IPS-18a (cell line): Measurements from ENCODE around the gene CYP20A1.
"Not testable (repeated sequence)": the region's sequence is repeated elsewhere in the genome, so short reads cannot be mapped to it uniquely, and the experiment has no call there.

ENCODE experiments used
- H3K27ac ChIP-seq: one replicate; pipeline ENCODE4 v1.5.1; 2013; ENCODE audit warnings: low read length
- H3K27me3 ChIP-seq: one replicate; pipeline ENCODE4 v1.6.1; 2013; ENCODE audit warnings: mild to moderate bottlenecking, low read length; ENCODE audit not compliant: control insufficient read depth, insufficient read depth
- H3K36me3 ChIP-seq: one replicate; pipeline ENCODE4 v1.6.1; 2013; ENCODE audit warnings: low read depth, low read length; ENCODE audit not compliant: control insufficient read depth
- H3K4me1 ChIP-seq: one replicate; pipeline ENCODE4 v1.6.1; 2013; ENCODE audit warnings: low read depth, low read length; ENCODE audit not compliant: control insufficient read depth
- H3K4me3 ChIP-seq: one replicate; pipeline ENCODE4 v1.5.1; 2013; ENCODE audit warnings: low read length
- H3K9ac ChIP-seq: one replicate; pipeline ENCODE4 v1.6.1; 2013; ENCODE audit warnings: mild to moderate bottlenecking, low read length, moderate library complexity
- H3K9me3 ChIP-seq: one replicate; pipeline ENCODE4 v1.6.1; 2013; ENCODE audit warnings: low read depth, low read length; ENCODE audit not compliant: control insufficient read depth

CYP20A1 gene

GRCh38 chr2:203237346-203238238, 1.2 kb upstream of the CYP20A1 start:
- no peaks in the 10 kb centered on the region for H3K27me3 ChIP-seq
- no peak overlapping the region for H3K9ac ChIP-seq
- H3K9me3 ChIP-seq, result no peaks in the 10 kb centered on the region
- no peaks in the 10 kb centered on the region for H3K36me3 ChIP-seq
- H3K4me1 ChIP-seq, result peaks cover 7% of the 10 kb centered on the region
- no peak overlapping the region for H3K27ac ChIP-seq
- H3K4me3 ChIP-seq, result peak overlapping the region; percentile 96

GRCh38 chr2:203238292-203238703, 520 bp upstream of the CYP20A1 start:
- Histone ChIP-seq H3K27me3 (no peaks in the 10 kb centered on the region), H3K36me3 (no peaks in the 10 kb centered on the region), H3K4me3 (peak overlapping the region; percentile 96), H3K9me3 (no peaks in the 10 kb centered on the region), H3K9ac (peak overlapping the region; percentile 93), H3K4me1 (peaks cover 7% of the 10 kb centered on the region), H3K27ac (no peak overlapping the region)

- no peak overlapping the region for H3K27ac ChIP-seq
- peaks cover 7% of the 10 kb centered on the region for H3K4me1 ChIP-seq
- no peaks in the 10 kb centered on the region for H3K36me3 ChIP-seq
- peak overlapping the region; percentile 96 for H3K4me3 ChIP-seq
- no peaks in the 10 kb centered on the region for H3K9me3 ChIP-seq
- no peaks in the 10 kb centered on the region for H3K27me3 ChIP-seq
- peak overlapping the region; percentile 93 for H3K9ac ChIP-seq
Measured at GRCh38 chr2:203240491-203240890, 1.7 kb downstream of the CYP20A1 start.

GRCh38 chr2:203242518-203242917, 3.7 kb downstream of the CYP20A1 start:
- no peaks in the 10 kb centered on the region for H3K9me3 ChIP-seq
- H3K27me3 ChIP-seq, result no peaks in the 10 kb centered on the region
- peaks cover 7% of the 10 kb centered on the region for H3K4me1 ChIP-seq
- H3K4me3 ChIP-seq, result no peak overlapping the region
- H3K9ac ChIP-seq, result no peak overlapping the region
- H3K27ac ChIP-seq, result no peak overlapping the region
- no peaks in the 10 kb centered on the region for H3K36me3 ChIP-seq

GRCh38 chr2:203246646-203247045, 7.8 kb downstream of the CYP20A1 start:
- Histone ChIP-seq H3K36me3 (no peaks in the 10 kb centered on the region), H3K9ac (no peak overlapping the region), H3K27me3 (no peaks in the 10 kb centered on the region), H3K9me3 (no peaks in the 10 kb centered on the region), H3K4me3 (no peak overlapping the region), H3K27ac (no peak overlapping the region), H3K4me1 (no peaks in the 10 kb centered on the region)

- no peaks in the 10 kb centered on the region for H3K9me3 ChIP-seq
- no peaks in the 10 kb centered on the region for H3K4me1 ChIP-seq
- no peak overlapping the region for H3K27ac ChIP-seq
- H3K4me3 ChIP-seq, result no peak overlapping the region
- H3K36me3 ChIP-seq, result peaks cover 17% of the 10 kb centered on the region
- no peaks in the 10 kb centered on the region for H3K27me3 ChIP-seq
- H3K9ac ChIP-seq, result no peak overlapping the region
Measured at GRCh38 chr2:203252818-203253217, 14.0 kb downstream of the CYP20A1 start.

GRCh38 chr2:203253422-203254095, 14.7 kb downstream of the CYP20A1 start:
- H3K4me1 ChIP-seq, H3K9ac ChIP-seq, H3K4me3 ChIP-seq, H3K27ac ChIP-seq, H3K27me3 ChIP-seq, H3K9me3 ChIP-seq: not testable (repeated sequence)
- H3K36me3 ChIP-seq, result peaks cover 23% of the 10 kb centered on the region

GRCh38 chr2:203261326-203262159, 22.7 kb downstream of the CYP20A1 start:
- no peak overlapping the region for H3K27ac ChIP-seq
- H3K4me3 ChIP-seq, result no peak overlapping the region
- H3K36me3 ChIP-seq, result peaks cover 13% of the 10 kb centered on the region
- H3K27me3 ChIP-seq, result no peaks in the 10 kb centered on the region
- H3K9ac ChIP-seq, result no peak overlapping the region
- no peaks in the 10 kb centered on the region for H3K4me1 ChIP-seq
- no peaks in the 10 kb centered on the region for H3K9me3 ChIP-seq

GRCh38 chr2:203279288-203279687, 40.5 kb downstream of the CYP20A1 start:
- no peak overlapping the region for H3K27ac ChIP-seq
- H3K36me3 ChIP-seq, result peaks cover 36% of the 10 kb centered on the region
- H3K9me3 ChIP-seq, result no peaks in the 10 kb centered on the region
- no peaks in the 10 kb centered on the region for H3K4me1 ChIP-seq
- no peak overlapping the region for H3K4me3 ChIP-seq
- no peak overlapping the region for H3K9ac ChIP-seq
- no peaks in the 10 kb centered on the region for H3K27me3 ChIP-seq

GRCh38 chr2:203280428-203281064, 41.7 kb downstream of the CYP20A1 start:
- no peak overlapping the region for H3K9ac ChIP-seq
- no peaks in the 10 kb centered on the region for H3K27me3 ChIP-seq
- H3K4me1 ChIP-seq, result no peaks in the 10 kb centered on the region
- no peaks in the 10 kb centered on the region for H3K9me3 ChIP-seq
- H3K4me3 ChIP-seq, result no peak overlapping the region
- H3K27ac ChIP-seq, result no peak overlapping the region
- H3K36me3 ChIP-seq, result peaks cover 48% of the 10 kb centered on the region

- Histone ChIP-seq H3K4me1 (no peaks in the 10 kb centered on the region), H3K27me3 (no peaks in the 10 kb centered on the region), H3K4me3 (no peak overlapping the region), H3K27ac (no peak overlapping the region), H3K9ac (no peak overlapping the region), H3K36me3 (peaks cover 58% of the 10 kb centered on the region), H3K9me3 (no peaks in the 10 kb centered on the region)
Measured at GRCh38 chr2:203282101-203282500, 43.3 kb downstream of the CYP20A1 start.
